Brain microvascular endothelial cell (primary cell): ENCODE measurements around the gene ZNF385B.

ENCODE experiments used
- DNase-seq: peaks from one replicate; pipeline ENCODE4 v3.0.0-alpha.2; 2020
- H3K27ac ChIP-seq: fragments of 250-450 bp; sonication (Bioruptor Pico); 2 replicates; pipeline ENCODE4 v1.5.1; 2020; ENCODE audit warnings: mild to moderate bottlenecking, moderate library complexity
- H3K27me3 ChIP-seq: fragments of 250-450 bp; sonication (Bioruptor Pico); replicated peaks from 2 replicates; pipeline ENCODE4 v1.5.1; 2020; ENCODE audit warnings: mild to moderate bottlenecking
- H3K36me3 ChIP-seq: fragments of 250-450 bp; sonication (Bioruptor Pico); replicated peaks from 2 replicates; pipeline ENCODE4 v1.5.1; 2020; ENCODE audit warnings: mild to moderate bottlenecking
- H3K4me3 ChIP-seq: 2 replicates; pipeline ENCODE4 v1.5.1; 2011; ENCODE audit warnings: low read depth, mild to moderate bottlenecking, control low read depth, low read length, moderate library complexity
- CTCF ChIP-seq: IDR thresholded peaks from 2 replicates; pipeline ENCODE4 v1.5.1; 2011; ENCODE audit warnings: low read depth, mild to moderate bottlenecking, moderate library complexity, low read length, control low read depth, inconsistent platforms; ENCODE audit errors: missing control alignments
- in situ Hi-C: cut with HindIII; loops from 2 replicates; pipeline ENCODE4 v1.10.0; 2017; ENCODE audit warnings: low sequenced_read_pairs, low pct_ligation_motif_present

The ZNF385B gene

GRCh38 chr2:179533875-179534274 is 327.5 kb downstream of the ZNF385B start:
- H3K27ac ChIP-seq: no peak overlapping the region
- H3K27me3 ChIP-seq: no peaks in the 10 kb centered on the region
- no peak overlapping the region for H3K4me3 ChIP-seq
- no peak for DNase-seq
- in situ Hi-C loops: no loop called here
- no peaks in the 10 kb centered on the region for H3K36me3 ChIP-seq
- no peak for TF ChIP-seq CTCF

GRCh38 chr2:179532863-179533278 is 328.5 kb downstream of the ZNF385B start:
- no peak for DNase-seq
- Histone ChIP-seq H3K36me3 (no peaks in the 10 kb centered on the region), H3K4me3 (no peak overlapping the region), H3K27me3 (no peaks in the 10 kb centered on the region), H3K27ac (no peak overlapping the region)
- in situ Hi-C loops: no loop called here
- TF ChIP-seq CTCF: no peak

GRCh38 chr2:179528576-179529069 is 332.8 kb downstream of the ZNF385B start:
- no peak for DNase-seq
- Histone ChIP-seq H3K27ac (no peak overlapping the region), H3K4me3 (no peak overlapping the region), H3K27me3 (no peaks in the 10 kb centered on the region), H3K36me3 (no peaks in the 10 kb centered on the region)
- in situ Hi-C loops: no loop called here
- no peak for TF ChIP-seq CTCF

- no peak for DNase-seq
- no peak for TF ChIP-seq CTCF
- Histone ChIP-seq H3K27me3 (no peaks in the 10 kb centered on the region), H3K27ac (no peak overlapping the region), H3K4me3 (no peak overlapping the region), H3K36me3 (no peaks in the 10 kb centered on the region)
- in situ Hi-C loops: no loop called here
These were observed 336.1 kb downstream of the ZNF385B start for GRCh38 chr2:179525340-179525739.

GRCh38 chr2:179524809-179525339 is 336.5 kb downstream of the ZNF385B start:
- H3K4me3 ChIP-seq: no peak overlapping the region
- H3K36me3 ChIP-seq: no peaks in the 10 kb centered on the region
- no peak for TF ChIP-seq CTCF
- in situ Hi-C loops: no loop called here
- no peak overlapping the region for H3K27ac ChIP-seq
- DNase-seq: no peak
- H3K27me3 ChIP-seq: no peaks in the 10 kb centered on the region

- Histone ChIP-seq H3K36me3 (no peaks in the 10 kb centered on the region), H3K4me3 (no peak overlapping the region), H3K27ac (no peak overlapping the region), H3K27me3 (no peaks in the 10 kb centered on the region)
- DNase-seq: no peak
- in situ Hi-C loops: no loop called here
- TF ChIP-seq CTCF: no peak
These were observed 339.5 kb downstream of the ZNF385B start for GRCh38 chr2:179521944-179522343.
